HG02852 (cell line): ENCODE measurements around the gene ELK3.

ENCODE experiments used
- ATAC-seq: cut with Tn5 transposase; IDR thresholded peaks from one replicate; pipeline ENCODE4 v1.9.1; 2021; ENCODE audit warnings: mild to moderate bottlenecking, moderate library complexity; ENCODE audit not compliant: unreplicated experiment

Gene ELK3

GRCh38 chr12:96211988-96212387 lies 17.8 kb downstream of the ELK3 start:
- no peak for ATAC-seq

- ATAC-seq = no peak
These were observed 18.5 kb downstream of the ELK3 start for GRCh38 chr12:96212456-96213375.

- no peak for ATAC-seq
These were observed 19.7 kb downstream of the ELK3 start for GRCh38 chr12:96213869-96214268.

- ATAC-seq = no peak
These were observed 21.7 kb downstream of the ELK3 start for GRCh38 chr12:96215919-96216273.

GRCh38 chr12:96218989-96219678 lies 25.0 kb downstream of the ELK3 start:
- ATAC-seq = no peak

GRCh38 chr12:96219700-96220206 lies 25.6 kb downstream of the ELK3 start:
- no peak for ATAC-seq

- ATAC-seq = no peak
These were observed 26.7 kb downstream of the ELK3 start for GRCh38 chr12:96220902-96221301.

GRCh38 chr12:96221391-96221790 lies 27.2 kb downstream of the ELK3 start:
- ATAC-seq = no peak

GRCh38 chr12:96223411-96224218 lies 29.4 kb downstream of the ELK3 start:
- no peak for ATAC-seq

- ATAC-seq = no peak
These were observed 30.0 kb downstream of the ELK3 start for GRCh38 chr12:96224219-96224615.

- no peak for ATAC-seq
These were observed 31.1 kb downstream of the ELK3 start for GRCh38 chr12:96225044-96225855.

GRCh38 chr12:96225994-96226399 lies 31.8 kb downstream of the ELK3 start:
- ATAC-seq = no peak

GRCh38 chr12:96226401-96226800 lies 32.2 kb downstream of the ELK3 start:
- ATAC-seq = no peak

GRCh38 chr12:96226801-96227348 lies 32.7 kb downstream of the ELK3 start:
- no peak for ATAC-seq

GRCh38 chr12:96227365-96228106 lies 33.4 kb downstream of the ELK3 start:
- no peak for ATAC-seq

- ATAC-seq = no peak
These were observed 34.5 kb downstream of the ELK3 start for GRCh38 chr12:96228566-96229248.

- no peak for ATAC-seq
These were observed 36.5 kb downstream of the ELK3 start for GRCh38 chr12:96230646-96231045.

- ATAC-seq = no peak
These were observed 39.0 kb downstream of the ELK3 start for GRCh38 chr12:96233168-96233567.

- no peak for ATAC-seq
These were observed 39.8 kb downstream of the ELK3 start for GRCh38 chr12:96233939-96234461.
